Measurements from ENCODE around the gene HOOK1. TPM values are rescaled to one million over a fixed set of nuclear protein-coding genes. Genes with fewer than 3 reads are reported as not detected.

The HOOK1 gene
- total RNA-seq, 2 experiments from 2014 or later: not detected

DNA sequence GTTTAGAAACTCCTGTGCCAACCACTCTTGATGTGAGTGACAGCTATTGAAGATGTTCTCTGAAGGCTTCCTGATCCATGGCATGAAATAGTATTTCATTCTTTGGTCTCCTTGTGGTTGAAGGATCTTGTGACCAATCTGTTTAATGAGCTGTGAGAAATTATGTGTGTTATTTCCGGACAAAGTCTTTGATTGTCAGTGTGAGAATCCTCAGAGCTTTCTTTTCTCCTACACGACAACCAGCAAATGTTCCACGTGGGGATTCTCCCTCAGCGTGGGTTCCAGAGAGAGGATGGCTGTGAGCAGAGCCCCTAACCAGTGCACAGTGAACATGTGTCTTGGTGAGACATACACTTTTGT lies 45.0 kb upstream of the HOOK1 start:
- BruUV-seq (replicated peaks): no TSS peak
- Histone ChIP-seq H4K20me1 (ENCODE audit: insufficient read depth, low read length) (no peaks in the 10 kb centered on the region), H3K79me2 (ENCODE audit: insufficient read depth, low read depth, low read length) (no peaks in the 10 kb centered on the region), H3K27ac (ENCODE audit: low read depth, low read length, poor library complexity, severe bottlenecking) (no peak overlapping the region), H3K9me2 (ENCODE audit: insufficient read depth, low read length) (no peaks in the 10 kb centered on the region), H3K4me1 (ENCODE audit: insufficient read depth, low read length, poor library complexity, severe bottlenecking) (no peaks in the 10 kb centered on the region), H3K4me3 (ENCODE audit: low read depth, low read length, poor library complexity, severe bottlenecking) (no peak overlapping the region), H2AFZ (ENCODE audit: low read length) (no peak overlapping the region), H3K9me3 (ENCODE audit: low read length) (no peaks in the 10 kb centered on the region), H3K36me3 (ENCODE audit: insufficient read depth, low read length) (no peaks in the 10 kb centered on the region), H3K4me2 (ENCODE audit: low read length) (no peak overlapping the region)
- TF ChIP-seq, protein P1, sequence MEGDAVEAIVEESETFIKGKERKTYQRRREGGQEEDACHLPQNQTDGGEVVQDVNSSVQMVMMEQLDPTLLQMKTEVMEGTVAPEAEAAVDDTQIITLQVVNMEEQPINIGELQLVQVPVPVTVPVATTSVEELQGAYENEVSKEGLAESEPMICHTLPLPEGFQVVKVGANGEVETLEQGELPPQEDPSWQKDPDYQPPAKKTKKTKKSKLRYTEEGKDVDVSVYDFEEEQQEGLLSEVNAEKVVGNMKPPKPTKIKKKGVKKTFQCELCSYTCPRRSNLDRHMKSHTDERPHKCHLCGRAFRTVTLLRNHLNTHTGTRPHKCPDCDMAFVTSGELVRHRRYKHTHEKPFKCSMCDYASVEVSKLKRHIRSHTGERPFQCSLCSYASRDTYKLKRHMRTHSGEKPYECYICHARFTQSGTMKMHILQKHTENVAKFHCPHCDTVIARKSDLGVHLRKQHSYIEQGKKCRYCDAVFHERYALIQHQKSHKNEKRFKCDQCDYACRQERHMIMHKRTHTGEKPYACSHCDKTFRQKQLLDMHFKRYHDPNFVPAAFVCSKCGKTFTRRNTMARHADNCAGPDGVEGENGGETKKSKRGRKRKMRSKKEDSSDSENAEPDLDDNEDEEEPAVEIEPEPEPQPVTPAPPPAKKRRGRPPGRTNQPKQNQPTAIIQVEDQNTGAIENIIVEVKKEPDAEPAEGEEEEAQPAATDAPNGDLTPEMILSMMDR (conservative IDR thresholded peaks at IDR 0.05; ENCODE audit: low read length): no peak
- DNase-seq (ENCODE audit: low spot score): no peak
- CTCF ChIA-PET (ENCODE audit: unreplicated experiment): no interaction called here
- intact Hi-C loops (cut with micrococcal nuclease; ENCODE audit: unreplicated experiment): no loop called here
- POLR2A ChIA-PET: no interaction called here

DNA sequence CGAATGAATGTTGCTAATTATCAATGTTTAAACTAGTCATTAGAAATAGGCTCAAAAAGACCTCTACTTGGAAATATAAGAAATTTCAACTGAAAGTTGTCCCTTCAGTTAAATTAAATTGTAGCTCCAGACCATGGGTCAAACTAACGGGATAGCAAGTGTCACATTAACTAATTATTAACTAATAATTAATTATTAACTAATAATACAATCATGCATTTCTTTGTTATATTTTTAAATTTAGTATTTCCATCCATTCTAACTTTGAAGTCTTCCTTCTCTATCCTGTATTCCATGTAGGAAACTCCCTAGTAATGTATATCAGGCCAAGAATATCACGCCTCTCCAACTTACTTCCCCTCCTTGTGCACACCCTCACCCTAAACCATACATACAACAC lies 43.4 kb upstream of the HOOK1 start:
- no peaks in the 10 kb centered on the region for H3K79me2 ChIP-seq (ENCODE audit: insufficient read depth, low read depth, low read length)
- H3K9me2 ChIP-seq (ENCODE audit: insufficient read depth, low read length): no peaks in the 10 kb centered on the region
- ChIA-PET POLR2A (interaction anchor here (0.7 to 1.3 kb wide), 2 partner anchors 36 to 298 kb away, joined by 3 read pairs; no protein-coding TSS in a partner anchor), CTCF (ENCODE audit: unreplicated experiment) (no interaction called here)
- intact Hi-C loops (cut with micrococcal nuclease; ENCODE audit: unreplicated experiment): no loop called here
- no peak overlapping the region for H3K4me3 ChIP-seq (ENCODE audit: low read depth, low read length, poor library complexity, severe bottlenecking)
- DNase-seq (ENCODE audit: low spot score): no peak
- no peaks in the 10 kb centered on the region for H3K36me3 ChIP-seq (ENCODE audit: insufficient read depth, low read length)
- no peaks in the 10 kb centered on the region for H4K20me1 ChIP-seq (ENCODE audit: insufficient read depth, low read length)
- H2AFZ ChIP-seq (ENCODE audit: low read length): no peak overlapping the region
- TF ChIP-seq, protein P1 (conservative IDR thresholded peaks at IDR 0.05; ENCODE audit: low read length): no peak
- TF ChIP-seq EZH2phosphoT487 (IDR thresholded peaks at IDR 0.05; ENCODE audit: borderline replicate concordance, low read depth, low read length): no peak
- H3K9me3 ChIP-seq (ENCODE audit: low read length): no peaks in the 10 kb centered on the region
- BruUV-seq (replicated peaks): no TSS peak
- H3K4me1 ChIP-seq (ENCODE audit: insufficient read depth, low read length, poor library complexity, severe bottlenecking): no peaks in the 10 kb centered on the region
- no peak overlapping the region for H3K4me2 ChIP-seq (ENCODE audit: low read length)
- no peak overlapping the region for H3K27ac ChIP-seq (ENCODE audit: low read depth, low read length, poor library complexity, severe bottlenecking)

DNA sequence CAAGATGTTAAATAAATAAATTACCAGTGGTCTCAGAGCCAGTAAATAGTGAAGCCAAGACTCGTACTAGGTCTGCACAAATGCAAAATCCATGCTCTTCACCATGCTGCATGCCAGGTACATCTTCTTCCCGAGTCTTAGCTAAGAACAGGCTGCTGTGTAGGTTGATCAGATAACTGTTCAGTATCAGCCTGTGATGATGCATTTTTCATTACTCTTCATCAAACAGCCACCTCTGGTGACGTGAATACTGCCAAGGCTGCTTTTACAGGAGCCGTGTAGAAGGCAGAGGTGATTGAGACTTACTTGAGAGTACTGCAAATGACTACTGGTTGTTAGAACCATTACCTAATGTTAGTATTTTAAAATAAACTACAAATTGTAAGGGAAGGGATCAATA lies 39.3 kb upstream of the HOOK1 start:
- no peaks in the 10 kb centered on the region for H3K79me2 ChIP-seq (ENCODE audit: insufficient read depth, low read depth, low read length)
- no peak overlapping the region for H3K4me2 ChIP-seq (ENCODE audit: low read length)
- H4K20me1 ChIP-seq (ENCODE audit: insufficient read depth, low read length): no peaks in the 10 kb centered on the region
- TF ChIP-seq EZH2phosphoT487 (IDR thresholded peaks at IDR 0.05; ENCODE audit: borderline replicate concordance, low read depth, low read length): no peak
- TF ChIP-seq, protein P1 (conservative IDR thresholded peaks at IDR 0.05; ENCODE audit: low read length): no peak
- H3K27ac ChIP-seq (ENCODE audit: low read depth, low read length, poor library complexity, severe bottlenecking): no peak overlapping the region
- no peaks in the 10 kb centered on the region for H3K9me3 ChIP-seq (ENCODE audit: low read length)
- BruUV-seq (replicated peaks): no TSS peak
- H3K9me2 ChIP-seq (ENCODE audit: insufficient read depth, low read length): no peaks in the 10 kb centered on the region
- POLR2A ChIA-PET: no interaction called here
- no peak overlapping the region for H2AFZ ChIP-seq (ENCODE audit: low read length)
- H3K36me3 ChIP-seq (ENCODE audit: insufficient read depth, low read length): no peaks in the 10 kb centered on the region
- no peak overlapping the region for H3K4me3 ChIP-seq (ENCODE audit: low read depth, low read length, poor library complexity, severe bottlenecking)
- no peak for DNase-seq (ENCODE audit: low spot score)
- no peaks in the 10 kb centered on the region for H3K4me1 ChIP-seq (ENCODE audit: insufficient read depth, low read length, poor library complexity, severe bottlenecking)
- CTCF ChIA-PET (ENCODE audit: unreplicated experiment): no interaction called here
- intact Hi-C loops (cut with micrococcal nuclease; ENCODE audit: unreplicated experiment): no loop called here

Data from OCI-LY7 (cell line).